Activated CD4-positive, alpha-beta T cell treated with anti-CD3 and anti-CD28 coated beads, Interleukin-2, Interleukin-4, amounts not matched to agents 100 ng/mL and 50 ng/mL, durations not matched to agents 16 hours and 8 hours (primary cell): Measurements from ENCODE around the gene RBM19.
A peak's percentile ranks its signal among the peaks of the same experiment; 100 is the strongest.

Experiments
- DNase-seq: peaks from one replicate; pipeline ENCODE4 v3.0.0-alpha.2; 2020; ENCODE audit warnings: low spot score

The RBM19 gene

DNA sequence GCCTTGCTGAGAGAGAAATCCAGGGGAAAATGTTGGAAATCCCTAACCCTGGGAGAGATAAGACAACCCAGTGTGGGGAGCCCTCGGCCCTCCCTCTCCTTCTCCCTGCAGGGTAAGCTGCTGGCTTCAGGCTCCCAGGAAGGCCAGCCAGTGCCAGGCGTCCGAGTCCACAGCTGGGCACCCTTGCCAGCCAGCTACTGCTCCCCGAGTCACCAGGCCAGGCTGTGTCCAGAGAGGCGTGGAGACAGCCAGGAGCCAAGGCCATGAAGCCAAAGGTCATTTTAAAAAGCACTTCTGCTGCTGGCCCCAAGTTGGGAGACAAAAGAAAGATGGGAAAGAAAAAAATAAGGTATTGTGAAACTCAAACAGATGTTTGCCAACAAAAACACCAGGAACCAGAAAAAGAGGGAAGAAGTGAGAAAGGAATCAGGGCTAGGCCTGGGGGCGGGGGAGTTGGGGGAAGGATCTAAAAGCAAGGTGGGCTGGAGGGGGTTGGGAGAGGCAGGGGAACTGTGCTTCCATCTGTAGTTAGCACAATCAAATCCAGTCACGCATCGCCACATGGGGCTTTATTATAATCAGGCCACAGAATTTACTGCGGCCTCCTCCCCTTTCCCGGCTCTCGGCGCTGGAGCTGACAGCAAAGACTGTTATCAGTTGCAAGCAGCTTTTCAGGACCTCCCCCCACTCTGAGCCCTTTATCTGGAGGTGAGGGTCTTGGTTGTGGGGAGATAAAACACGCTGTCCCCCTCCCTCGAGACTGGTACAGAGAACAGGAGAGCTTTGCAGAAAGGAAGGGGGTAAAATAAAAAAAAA is 33.5 kb downstream of the RBM19 start:
- DNase-seq: no peak

DNA sequence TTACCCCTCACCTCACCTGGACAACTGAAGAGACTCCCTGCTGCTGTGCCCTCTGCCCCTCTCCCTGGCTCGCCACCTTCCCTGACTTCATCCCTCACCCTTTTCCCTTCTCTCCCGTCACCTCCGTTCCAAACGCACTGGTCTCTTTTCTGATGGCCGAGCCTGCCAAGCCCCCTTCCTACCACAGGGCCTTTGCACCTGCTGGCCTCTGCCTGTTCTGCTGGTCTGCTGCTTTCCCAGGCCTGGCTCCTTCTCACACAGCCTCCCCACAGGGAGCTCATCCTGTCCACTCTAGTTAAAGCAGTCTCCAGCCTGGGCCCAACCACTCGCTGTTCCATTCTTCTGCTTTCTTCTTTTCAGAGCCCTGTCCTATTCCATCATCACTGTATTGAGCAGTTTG is 34.6 kb downstream of the RBM19 start:
- DNase-seq: no peak

DNA sequence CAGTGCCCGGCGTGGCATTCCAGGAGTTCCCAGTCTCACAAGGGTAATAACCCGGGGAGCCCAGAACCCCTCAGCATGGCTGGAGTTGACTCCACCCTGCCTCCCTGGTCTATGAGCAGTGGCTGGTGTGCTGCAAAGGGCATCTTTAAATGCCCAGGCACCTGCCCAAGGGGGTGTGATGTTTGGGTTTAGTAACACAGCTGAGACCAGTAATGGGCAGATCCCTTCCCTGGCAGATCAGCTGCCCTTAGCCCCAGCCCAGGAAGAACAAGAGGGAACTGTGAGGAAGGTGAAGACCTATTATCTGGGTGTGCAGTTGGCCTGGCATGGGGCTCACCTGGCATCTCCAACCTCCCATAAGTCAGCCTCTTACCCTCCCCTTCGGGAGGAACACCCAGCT is 35.9 kb downstream of the RBM19 start:
- DNase-seq: no peak

DNA sequence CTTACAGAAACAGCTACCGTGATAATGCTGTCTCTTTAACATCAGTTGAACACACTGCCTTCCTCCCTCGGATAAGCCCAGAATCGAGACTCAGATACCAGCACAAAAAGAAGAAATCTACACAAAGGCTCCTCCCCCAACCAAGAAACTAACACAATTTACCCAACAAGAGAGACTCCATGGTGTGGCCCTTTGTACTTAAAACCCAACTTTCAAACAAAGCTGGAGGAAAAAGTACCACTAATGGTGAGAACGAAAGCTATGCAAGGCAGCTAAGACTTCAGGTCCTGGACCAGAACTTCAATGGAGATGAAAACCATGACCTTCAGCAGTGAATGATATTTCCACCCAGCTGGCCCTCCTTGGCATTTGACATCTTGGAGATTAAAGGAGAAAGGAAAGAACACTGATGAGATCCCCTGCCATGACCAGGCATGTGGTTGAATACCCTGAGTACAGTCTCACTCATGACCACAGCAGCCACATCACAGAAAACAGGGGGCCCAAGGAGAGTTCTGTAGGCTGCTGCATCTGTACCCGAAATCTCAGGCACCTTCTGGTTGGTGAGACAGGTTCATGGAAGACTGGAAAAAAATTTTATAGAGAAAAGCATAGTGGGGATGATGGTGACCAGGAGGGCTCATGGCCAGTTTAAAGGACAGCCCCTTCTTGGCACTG is 36.7 kb downstream of the RBM19 start:
- no peak for DNase-seq

DNA sequence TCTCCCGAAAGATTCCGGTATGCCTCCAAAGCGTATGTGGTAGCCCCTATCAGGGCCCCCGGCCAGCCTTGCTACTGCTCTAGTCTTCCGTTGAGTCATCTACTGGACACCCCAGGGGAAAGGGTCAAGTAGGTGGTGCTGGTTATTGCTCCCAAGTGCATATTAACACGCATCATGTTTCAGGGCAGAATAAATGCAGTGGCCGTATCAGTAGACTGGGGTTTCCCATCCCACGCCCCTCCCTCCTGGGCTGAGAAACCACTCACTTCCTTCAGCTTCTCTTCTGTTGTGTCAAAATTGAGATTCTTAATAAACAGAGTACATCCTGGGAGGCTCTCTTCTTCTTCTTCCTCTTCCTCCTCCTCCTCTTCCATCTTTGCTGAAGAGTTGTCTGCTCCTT is 39.3 kb downstream of the RBM19 start:
- DNase-seq: no peak

DNA sequence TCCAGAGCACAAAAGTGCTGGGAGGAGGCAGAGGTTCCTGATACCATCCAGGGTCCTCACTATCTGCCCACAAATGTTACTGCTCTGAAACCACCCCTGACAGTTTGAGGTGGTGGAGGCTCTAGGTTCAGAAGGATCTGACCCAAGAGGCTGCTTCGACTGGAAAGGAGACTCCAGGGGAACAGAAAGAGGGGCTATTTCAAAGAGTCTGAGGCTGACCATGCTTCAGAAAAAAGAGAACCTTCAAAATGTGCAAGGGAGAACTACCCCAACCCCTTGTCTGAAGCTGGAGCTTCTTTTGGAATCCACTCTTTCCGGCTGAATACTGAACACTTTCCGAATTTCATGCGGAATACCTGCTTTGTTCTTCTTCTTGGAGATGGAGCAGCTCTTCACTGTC is 41.8 kb downstream of the RBM19 start:
- DNase-seq: no peak

DNA sequence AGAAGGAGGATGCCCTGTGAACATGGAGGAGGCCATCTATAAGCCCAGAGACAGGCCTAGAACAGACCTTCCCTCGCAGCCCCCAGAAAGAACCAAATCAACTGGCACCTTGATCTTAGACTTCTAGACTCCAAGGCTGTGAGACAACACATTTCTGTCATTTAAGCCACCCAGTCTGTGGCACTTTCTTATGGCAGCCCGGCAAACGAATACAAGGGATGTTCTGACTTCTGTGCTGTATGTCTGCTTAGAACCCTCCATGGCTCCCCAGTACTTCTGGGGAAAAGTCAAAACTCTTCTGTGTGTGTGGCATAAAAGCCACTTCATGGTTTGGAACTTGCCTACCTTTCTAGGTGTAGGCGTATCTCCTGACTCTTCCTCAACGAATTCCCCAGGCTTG is 42.9 kb downstream of the RBM19 start:
- no peak for DNase-seq

DNA sequence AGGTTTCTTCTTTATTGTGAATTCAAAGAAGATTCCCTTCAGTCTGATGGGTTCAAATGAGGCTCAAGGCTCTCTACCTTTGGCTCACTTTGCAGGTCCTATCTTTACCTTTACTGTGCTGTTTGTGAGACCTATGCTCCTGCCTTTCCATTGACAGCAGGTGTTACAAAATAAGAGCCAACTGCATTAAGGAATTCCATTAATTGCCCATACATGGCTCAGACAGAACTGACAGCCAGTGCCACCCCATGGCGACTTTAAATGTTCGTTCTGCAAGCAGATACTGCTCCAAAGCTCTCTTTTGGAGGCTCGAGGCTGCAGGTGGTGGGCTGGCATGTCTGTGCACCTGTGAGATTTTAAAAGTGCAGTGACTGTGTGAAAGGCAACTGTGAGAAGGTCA is 44.7 kb downstream of the RBM19 start:
- no peak for DNase-seq

DNA sequence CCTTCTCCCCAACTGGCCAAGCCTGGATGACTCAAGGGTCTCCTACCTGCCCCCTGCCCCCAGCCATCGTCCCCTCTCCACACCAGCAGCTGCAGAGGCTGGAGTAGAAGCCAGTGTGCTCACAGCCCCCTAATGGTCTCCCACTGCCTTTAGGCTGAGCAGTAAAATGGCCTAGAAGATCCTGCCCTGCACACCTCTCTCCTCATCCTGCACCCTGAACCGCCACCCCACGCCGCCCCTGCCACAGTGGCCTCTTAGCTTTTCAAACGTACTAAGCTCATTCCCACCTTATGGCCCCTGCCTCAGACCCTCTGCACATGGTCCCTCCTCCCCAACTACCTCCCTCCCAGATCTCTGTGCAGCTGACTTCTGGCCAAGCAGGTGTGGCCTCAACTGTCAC is 46.3 kb downstream of the RBM19 start:
- no peak for DNase-seq

DNA sequence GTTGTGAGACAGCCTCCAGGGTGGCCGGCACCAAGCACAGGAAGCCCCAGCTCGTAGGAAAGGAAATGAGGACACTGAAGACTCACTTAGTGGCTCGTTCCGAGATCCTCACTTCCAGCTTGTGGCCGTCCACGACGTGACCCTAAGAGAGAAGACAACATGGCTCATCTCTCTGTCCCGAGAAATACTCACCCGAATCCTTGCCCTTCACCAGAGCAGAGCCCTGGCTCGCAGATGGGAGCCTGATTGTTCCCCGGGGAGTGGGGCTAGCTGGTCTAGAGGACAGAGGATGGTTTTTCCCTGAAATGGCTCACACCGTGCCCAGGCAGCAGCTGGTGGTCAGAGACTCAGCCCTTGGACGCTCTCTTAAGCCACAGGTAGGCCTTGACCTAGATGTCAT is 47.8 kb downstream of the RBM19 start:
- DNase-seq: no peak

DNA sequence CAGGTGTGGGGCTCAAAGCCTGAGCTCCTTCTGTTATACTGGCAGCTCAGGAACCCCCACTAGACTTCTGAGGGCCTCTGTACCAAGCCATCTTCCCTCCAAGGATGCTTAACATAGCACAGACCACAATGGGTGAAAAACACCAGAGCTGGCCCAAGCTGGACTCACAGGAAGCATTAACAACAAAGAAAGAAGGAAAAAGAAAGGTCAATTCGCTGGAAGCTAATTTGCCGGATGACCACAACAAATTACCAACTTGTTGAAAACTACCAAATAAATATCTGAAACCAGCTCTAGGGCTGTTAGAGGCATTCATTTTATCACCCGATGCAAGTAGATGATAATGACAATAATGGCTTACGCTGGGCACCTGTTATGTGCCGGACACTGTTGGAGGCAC is 48.7 kb downstream of the RBM19 start:
- no peak for DNase-seq

DNA sequence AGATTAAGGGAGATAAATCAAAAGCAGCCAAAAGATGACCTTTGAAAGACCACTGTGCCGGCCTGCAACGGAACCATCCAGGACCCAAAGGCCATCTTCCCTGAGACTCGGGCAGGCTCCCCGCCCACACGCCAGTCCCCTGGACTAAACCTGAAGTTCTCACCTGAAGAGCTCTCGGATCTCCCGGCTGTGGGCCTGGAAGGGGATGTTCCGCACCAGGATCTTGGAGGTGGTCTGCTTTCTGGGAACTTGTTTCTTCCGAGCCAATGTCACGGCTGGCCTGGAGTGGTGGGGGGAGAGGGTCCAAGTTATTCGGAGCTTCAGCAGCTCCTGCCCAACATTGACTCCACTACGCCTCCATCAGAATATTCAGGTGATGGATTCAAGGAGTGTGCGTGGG is 51.3 kb downstream of the RBM19 start:
- DNase-seq: no peak

DNA sequence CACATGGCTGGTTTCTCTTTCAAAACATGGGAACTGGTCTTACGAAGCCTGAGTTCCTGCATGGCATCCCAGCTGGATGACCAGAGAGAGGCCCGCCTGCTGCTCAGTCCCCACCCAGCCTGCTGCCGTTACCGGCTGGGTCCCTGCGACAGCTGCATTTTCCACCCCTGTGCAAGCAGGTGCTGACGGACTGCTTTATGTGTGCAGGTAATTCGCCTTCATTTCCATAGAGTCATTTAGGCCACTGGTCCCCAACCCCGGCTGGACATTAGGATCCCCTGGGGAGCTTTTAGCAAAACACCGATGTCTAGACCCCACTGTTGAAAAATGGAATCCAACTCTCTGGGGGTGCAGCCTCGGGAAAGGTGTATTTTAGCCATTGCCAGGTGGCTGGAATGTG is 51.9 kb downstream of the RBM19 start:
- no peak for DNase-seq

DNA sequence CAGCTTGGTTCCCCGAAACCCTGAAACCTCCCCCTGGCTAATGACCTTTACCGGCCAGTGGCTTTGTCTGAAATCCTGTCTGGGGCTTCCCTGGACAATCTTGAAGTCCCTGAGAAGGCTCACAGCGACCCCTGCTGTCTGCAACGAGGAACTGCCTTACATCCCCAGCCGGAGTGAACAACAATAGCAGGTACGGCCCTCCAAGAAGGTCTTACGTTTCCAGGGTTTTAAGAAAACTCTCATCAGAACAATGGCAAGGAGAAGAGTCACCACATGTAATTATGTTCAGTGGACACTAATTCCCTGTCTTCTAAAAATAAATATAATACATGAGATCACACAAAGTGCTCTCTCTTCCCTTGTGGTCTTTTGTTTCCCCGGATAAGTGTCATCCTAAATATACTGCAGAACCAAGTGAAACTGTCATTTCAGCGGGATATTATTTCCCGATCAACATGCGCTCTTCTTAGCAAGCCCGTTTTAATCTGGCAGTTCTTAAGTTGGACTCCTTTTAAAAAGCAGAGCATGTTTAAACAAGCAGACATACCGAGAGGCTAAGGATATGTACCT is 53.3 kb downstream of the RBM19 start:
- DNase-seq: peak; percentile 36

DNA sequence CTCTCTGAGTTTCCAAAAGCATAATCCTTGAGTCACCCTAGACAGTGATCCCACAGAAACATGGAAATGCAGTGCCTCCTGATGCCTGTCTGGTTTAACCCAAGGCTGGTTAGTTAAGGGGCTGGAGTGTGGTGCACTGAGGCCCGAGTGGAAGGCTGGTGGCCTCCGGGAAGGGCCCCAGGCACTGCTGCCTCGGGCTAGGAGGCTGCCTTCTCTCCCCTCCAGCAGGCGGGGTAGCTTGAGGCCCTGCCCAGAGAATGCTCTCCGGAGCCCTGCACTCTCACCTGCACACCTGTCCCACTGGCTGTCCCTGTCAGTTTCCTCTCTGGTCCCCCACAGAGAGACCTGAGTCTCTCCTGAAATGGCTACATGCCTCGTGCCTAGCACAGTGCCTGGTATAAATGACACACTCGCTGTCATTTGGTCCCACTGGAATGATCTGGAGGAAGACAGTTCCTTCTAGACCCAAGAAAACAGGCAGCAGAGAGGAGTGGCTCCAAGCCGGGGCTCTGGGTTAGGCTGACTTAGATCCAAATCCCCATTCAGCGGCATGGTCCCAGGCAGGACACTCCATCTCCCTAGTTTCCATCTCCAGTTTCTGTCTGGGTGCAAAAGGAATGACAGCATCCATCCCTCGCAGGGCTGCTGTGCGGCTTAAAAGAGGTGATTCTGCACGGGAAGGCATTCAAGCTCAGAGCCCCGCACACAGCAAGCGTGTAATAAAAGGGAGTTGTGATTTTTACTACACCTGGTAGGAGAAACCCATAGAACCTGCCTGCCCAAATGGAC is 54.0 kb downstream of the RBM19 start:
- DNase-seq: no peak

DNA sequence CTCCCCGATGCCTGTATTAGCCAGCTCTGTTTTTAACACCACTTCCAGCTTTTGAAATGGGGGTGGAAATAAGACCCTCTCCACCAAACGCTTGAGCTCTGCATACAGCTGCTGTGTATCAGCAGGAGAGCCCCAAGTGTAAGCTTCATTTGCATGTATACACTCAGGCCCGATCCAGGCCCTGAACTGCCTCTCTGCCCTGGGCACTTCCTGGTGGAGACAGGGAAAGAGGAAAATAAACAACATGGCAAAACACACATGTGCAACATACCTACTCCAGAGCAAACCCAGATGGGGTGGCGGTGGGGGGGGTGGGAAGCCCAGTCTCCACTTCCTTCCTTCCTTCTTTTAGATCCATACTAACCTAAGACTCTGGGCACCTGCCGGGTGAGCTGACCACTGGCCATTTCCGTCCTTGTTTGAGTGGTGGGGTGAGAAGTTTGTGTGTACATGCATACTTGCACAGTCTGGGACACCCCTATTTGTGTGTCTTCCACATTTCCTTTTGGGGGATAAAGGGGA is 55.3 kb downstream of the RBM19 start:
- DNase-seq: no peak

DNA sequence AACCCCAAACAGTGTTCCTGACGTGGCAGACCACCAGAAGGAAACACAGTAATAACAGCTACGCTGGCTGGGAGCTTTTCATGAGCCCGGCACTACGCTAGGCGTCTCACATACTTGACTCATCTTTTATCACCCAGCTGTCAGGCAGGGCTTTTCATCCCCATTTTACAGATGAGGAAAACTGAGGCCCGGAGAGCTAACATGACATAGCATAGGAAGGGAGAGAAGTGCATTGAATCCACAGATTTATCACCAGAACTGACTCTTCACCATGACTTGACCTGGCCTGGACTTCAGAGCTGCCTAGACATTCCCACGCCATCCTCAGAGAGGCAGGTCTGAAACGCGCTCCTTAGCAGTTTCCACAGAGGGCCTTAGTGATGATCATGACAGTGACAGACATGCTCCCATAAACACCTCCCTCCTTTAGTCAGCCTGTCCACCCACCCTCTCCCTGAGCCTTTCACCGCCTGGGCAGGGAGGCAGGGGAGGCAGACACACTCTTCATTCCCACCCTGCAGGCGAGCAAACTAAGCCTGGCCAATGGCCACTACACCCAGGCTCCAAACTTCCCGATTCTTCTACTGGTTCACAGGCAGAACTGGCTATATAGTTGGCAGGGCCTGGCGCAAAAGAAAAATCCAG is 56.2 kb downstream of the RBM19 start:
- DNase-seq: no peak

DNA sequence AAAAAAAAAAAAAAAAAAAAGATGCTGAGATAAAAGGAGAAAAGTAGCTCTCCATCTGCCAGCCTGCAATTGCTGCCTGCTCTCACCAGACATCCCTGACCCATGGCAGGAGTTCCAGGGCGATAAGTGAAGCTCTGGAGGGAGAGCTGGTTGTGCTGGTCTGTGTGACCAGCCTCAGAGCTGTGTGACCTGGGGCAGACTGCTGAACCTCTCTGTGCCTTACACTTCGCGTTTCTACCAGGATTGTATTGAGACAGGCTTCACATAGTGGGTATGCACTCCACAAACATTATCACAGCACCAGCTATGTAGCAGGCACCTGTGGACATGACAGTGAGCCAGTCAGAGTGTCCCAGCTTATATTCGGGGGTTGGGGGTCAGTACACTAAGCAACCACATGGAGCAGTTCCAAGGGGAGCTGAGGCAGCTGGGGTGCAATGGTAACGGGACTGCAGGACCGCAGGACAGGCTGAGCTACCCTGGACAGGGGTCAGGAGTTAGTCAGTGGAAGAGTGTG is 57.5 kb downstream of the RBM19 start:
- no peak for DNase-seq

DNA sequence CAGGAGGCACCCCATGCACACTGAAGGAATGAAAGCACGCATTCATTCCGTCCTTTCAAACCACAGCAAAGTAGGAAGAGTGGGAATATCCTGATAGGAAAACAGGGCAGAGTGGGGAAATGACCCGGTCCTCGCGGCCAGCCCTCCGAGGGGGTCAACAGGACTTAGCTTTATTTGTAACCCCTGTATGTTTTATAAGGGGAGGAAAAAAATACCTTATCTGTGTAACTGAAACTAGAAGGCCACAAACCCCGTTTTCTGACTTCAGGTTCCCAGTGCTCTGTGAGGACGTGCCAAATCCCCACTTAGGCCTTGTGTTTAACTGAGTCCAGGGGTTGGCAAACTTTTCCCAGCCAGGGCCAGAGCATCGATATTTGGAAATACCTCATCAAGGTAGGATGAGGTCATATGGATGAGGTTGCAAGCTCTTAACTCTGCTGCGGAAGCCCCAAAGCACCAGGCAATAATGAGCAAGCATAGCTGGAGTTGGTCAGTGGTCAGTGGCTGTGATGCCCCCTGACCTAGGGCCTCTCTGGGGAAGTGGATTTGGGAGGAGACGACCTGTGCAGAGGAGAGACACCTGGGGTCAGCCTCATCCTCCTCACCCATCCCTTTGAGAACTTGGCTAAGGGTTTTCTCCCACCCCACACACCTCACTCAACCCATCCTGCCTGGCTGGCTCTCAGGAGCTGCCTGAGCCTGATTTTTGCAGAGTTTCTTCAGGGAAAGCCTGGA is 58.5 kb downstream of the RBM19 start:
- no peak for DNase-seq

DNA sequence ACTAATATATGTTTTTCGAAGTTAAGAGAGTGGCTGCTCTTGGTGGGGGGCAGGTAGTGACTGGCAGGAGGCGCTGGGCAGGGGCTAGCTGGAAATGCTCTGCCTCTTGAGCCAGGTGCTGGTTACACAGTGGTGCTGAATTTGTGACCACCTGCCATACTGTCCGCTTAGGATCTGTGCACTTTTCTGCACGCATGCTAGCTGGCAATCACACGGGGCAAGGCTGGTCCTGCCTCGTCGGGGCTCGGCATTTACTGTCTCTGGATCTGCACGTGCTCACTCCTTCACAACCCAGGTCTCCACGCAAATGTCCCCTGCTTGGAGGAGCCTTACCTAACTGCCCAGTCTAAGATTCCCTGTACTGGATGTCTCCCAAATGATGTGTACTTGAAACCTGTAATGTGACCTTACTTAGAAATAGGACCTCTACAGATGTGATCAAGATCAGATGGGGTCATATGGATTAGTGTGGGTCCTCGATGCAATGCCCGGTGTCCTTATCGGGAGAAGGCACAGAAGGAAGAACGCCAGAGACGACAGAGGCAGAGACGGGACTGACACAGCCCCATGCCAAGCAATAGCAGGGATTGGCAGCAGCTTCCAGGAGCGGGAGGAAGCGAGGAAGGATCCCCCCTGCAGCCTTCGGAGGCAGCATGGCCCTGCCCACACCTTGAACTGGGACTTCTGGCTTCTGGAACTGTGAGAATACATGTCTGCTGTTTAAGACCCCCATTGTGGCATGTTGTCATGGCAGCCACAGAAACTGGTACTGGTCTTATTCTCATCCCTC is 59.5 kb downstream of the RBM19 start:
- DNase-seq: no peak
